Progenitor cell of endocrine pancreas (in vitro differentiated cells): ENCODE results near the gene NRSN2. TPM values are rescaled to one million over a fixed set of nuclear protein-coding genes. Genes with fewer than 3 reads are reported as not detected.

Experiments
- DNase-seq: peaks from one replicate; pipeline ENCODE4 v3.0.0; 2021; ENCODE audit warnings: low spot score; ENCODE audit not compliant: unreplicated experiment
- H3K27ac Mint-ChIP-seq: 2 replicates; pipeline ENCODE4 v1.8.0; 2021; ENCODE audit warnings: mild to moderate bottlenecking, moderate library complexity, mixed read lengths
- H3K27me3 Mint-ChIP-seq: 2 replicates; pipeline ENCODE4 v1.8.0; 2021; ENCODE audit warnings: mixed read lengths
- H3K36me3 Mint-ChIP-seq: 2 replicates; pipeline ENCODE4 v1.8.0; 2022; ENCODE audit warnings: mixed read lengths; ENCODE audit not compliant: insufficient read depth
- H3K4me1 Mint-ChIP-seq: 2 replicates; pipeline ENCODE4 v1.8.0; 2021; ENCODE audit warnings: low read depth, mixed read lengths
- H3K4me3 Mint-ChIP-seq: 2 replicates; pipeline ENCODE4 v1.8.0; 2021; ENCODE audit warnings: low read depth, mild to moderate bottlenecking, moderate library complexity, mixed read lengths
- H3K9me3 Mint-ChIP-seq: 2 replicates; pipeline ENCODE4 v1.8.0; 2021; ENCODE audit warnings: low read depth, mixed read lengths
- CTCF ChIP-seq: fragments of 200-600 bp; sonication (generic); IDR thresholded peaks from one replicate; pipeline ENCODE4 v1.5.0; 2021; ENCODE audit warnings: antibody characterized with exemption, mild to moderate bottlenecking; ENCODE audit not compliant: unreplicated experiment
- total RNA-seq: library from RNA; stranded (reverse); gene quantifications from 2 replicates; pipeline ENCODE4 v1.2.1, GENCODE V29; 2021

The NRSN2 gene
- total RNA-seq, 1 donor from 2014 or later, result 33.0 TPM

GRCh38 chr20:301886-302848 is 44.7 kb upstream of the NRSN2 start:
- peaks cover 22% of the 10 kb centered on the region for H3K4me1 Mint-ChIP-seq
- no peaks in the 10 kb centered on the region for H3K27me3 Mint-ChIP-seq
- peaks cover 4% of the 10 kb centered on the region for H3K36me3 Mint-ChIP-seq
- no peak overlapping the region for H3K27ac Mint-ChIP-seq
- no peak for TF ChIP-seq CTCF
- no peak overlapping the region for H3K4me3 Mint-ChIP-seq
- no peaks in the 10 kb centered on the region for H3K9me3 Mint-ChIP-seq
- DNase-seq, result no peak

DNA sequence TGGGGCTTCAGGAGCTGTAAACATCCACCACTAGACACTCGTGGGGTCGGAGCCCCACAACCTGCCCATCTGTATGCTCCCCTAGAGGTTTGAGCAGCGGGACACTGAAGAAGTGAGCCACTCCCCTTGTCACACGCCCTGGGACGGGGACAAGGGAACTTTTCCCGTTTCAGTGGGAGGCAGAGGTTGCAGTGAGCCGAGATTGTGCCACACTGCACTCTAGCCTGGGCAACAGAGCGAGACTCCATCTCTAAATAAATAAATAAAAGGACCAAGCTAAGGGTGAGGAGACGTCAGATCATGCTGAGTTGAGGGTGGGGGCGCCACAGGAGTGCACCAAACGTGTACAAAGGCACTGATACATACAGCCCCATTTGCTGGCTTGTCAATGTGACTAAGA is 41.2 kb upstream of the NRSN2 start:
- H3K4me3 Mint-ChIP-seq, result no peak overlapping the region
- no peak for TF ChIP-seq CTCF
- H3K4me1 Mint-ChIP-seq, result peaks cover 11% of the 10 kb centered on the region
- no peaks in the 10 kb centered on the region for H3K27me3 Mint-ChIP-seq
- peaks cover 1% of the 10 kb centered on the region for H3K36me3 Mint-ChIP-seq
- DNase-seq, result no peak
- H3K27ac Mint-ChIP-seq, result no peak overlapping the region
- no peaks in the 10 kb centered on the region for H3K9me3 Mint-ChIP-seq

DNA sequence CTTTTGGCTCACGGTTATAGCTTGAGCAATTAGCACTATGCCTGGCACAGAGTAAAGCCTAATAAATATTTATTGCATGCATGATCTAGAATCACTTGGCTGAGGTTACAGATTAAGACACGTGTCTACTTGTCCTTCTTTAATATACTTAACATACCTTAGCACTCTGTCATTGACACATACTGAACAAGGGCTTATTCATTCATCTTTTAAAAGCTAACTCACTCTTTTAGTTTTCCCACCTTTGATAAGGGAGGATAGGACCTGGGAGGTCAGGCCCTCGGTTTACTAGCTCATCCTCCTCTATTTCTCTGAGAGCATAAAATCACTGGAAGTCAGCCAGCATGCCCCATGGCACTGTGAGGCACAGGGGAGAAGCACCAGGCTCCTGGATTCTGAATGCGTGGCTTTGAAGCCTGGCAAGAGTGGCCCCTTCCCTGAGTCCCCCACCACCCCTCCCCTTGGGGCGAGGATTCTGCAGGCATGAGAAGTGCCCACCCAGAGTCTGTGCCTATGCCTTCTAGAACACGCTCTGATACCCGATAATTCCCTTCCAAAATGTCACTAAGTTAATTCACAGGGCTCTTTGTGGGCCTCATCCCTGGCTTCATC is 38.4 kb upstream of the NRSN2 start:
- Mint-ChIP-seq H3K4me3 (peak overlapping the region; percentile 72), H3K9me3 (no peaks in the 10 kb centered on the region), H3K27ac (no peak overlapping the region), H3K36me3 (no peaks in the 10 kb centered on the region), H3K27me3 (no peaks in the 10 kb centered on the region), H3K4me1 (peaks cover 5% of the 10 kb centered on the region)
- no peak for DNase-seq
- no peak for TF ChIP-seq CTCF

DNA sequence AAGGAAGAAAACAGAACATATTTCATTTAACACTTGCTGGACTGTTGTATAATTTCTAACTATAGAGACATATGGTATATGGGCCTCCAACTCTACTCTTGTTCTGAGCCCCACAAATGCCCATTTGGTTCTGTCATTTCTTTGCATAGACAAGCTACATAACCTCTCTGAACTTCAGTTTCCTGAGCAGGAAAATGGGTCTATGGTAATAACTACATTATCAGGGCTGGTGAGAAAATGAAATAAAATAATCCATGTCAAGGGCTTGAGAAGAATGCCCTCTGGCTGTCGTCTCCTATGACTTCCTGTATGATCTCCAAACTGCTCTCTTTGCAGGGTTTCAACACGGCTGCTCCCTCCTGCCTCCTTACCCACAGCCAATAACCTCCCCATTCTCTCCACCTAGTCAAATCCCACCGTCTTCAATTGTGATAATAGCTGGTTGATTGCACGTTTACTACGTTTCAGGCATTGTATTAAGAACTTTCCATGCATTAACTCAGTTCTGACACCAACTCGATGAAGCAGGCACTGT is 37.5 kb upstream of the NRSN2 start:
- no peak for TF ChIP-seq CTCF
- no peaks in the 10 kb centered on the region for H3K9me3 Mint-ChIP-seq
- H3K4me3 Mint-ChIP-seq, result peak overlapping the region; percentile 72
- peaks cover 5% of the 10 kb centered on the region for H3K4me1 Mint-ChIP-seq
- no peak for DNase-seq
- no peaks in the 10 kb centered on the region for H3K36me3 Mint-ChIP-seq
- peak overlapping the region; percentile 92 for H3K27ac Mint-ChIP-seq
- no peaks in the 10 kb centered on the region for H3K27me3 Mint-ChIP-seq

DNA sequence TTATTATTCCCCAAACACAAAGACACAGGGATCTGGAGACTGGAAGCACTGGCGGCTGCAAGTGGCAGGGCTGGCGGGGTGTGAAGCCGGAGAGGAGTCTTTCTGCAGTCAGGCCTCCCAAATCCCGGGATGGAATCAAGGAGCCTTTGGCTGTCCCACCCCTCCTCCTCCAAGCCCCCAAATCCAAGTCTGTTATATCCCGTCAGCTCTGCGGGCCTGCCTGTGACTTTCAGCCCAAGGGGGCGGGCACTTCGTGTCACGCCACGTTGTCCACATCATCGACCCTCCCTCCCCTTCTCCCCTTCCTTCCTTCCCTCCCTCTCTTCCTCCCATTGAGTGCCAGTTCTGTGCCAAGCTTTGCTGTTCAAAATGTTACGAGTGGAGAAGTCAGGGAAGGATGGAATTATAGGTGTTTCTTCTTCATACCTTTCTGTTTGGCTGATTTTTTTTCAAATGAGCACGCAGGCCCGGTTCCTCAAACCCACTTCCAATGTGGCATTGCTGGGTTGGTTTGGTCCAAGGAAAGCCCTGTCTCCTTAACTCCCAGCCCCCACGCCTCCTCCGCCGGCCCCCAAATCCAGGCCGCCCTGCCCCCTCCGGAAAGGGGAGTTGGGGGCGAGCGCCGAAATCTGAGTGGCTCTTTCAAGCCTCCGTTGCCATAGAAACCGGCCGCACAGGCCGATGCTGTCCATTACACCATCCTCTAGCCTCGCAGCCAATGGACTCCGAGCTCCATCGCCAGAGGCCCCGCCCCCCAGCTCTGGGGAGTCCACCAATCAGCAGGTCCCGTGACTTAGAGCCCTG is 36.9 kb upstream of the NRSN2 start:
- Mint-ChIP-seq H3K4me3 (peak overlapping the region; percentile 72), H3K36me3 (no peaks in the 10 kb centered on the region), H3K27me3 (no peaks in the 10 kb centered on the region), H3K27ac (peak overlapping the region; percentile 92), H3K4me1 (peaks cover 5% of the 10 kb centered on the region), H3K9me3 (no peaks in the 10 kb centered on the region)
- no peak for TF ChIP-seq CTCF
- DNase-seq, result peak; percentile 96
